NOMO-1 (cell line): ENCODE data around the gene GPC4.
"Not testable (repeated sequence)": the region's sequence is repeated elsewhere in the genome, so short reads cannot be mapped to it uniquely, and the experiment has no call there.

Experiments
- DNase-seq, 2 experiments: peaks; one replicate each; lab custom pipeline; 2025; ENCODE audit not compliant: unreplicated experiment in 2 of 2; lab: John Stamatoyannopoulos, UW

GPC4 gene

GRCh38 chrX:133314281-133314680 is 101.0 kb downstream of the GPC4 start:
- peak in 1 of 2 experiments; percentile 34 for DNase-seq

GRCh38 chrX:133308499-133308897 is 106.8 kb downstream of the GPC4 start:
- no peak for DNase-seq

GRCh38 chrX:133307637-133308498 is 107.4 kb downstream of the GPC4 start:
- no peak for DNase-seq

GRCh38 chrX:133307094-133307493 is 108.2 kb downstream of the GPC4 start:
- no peak for DNase-seq

GRCh38 chrX:133306316-133306715 is 109.0 kb downstream of the GPC4 start:
- no peak for DNase-seq

GRCh38 chrX:133305348-133305747 is 109.9 kb downstream of the GPC4 start:
- no peak for DNase-seq

- no peak for DNase-seq
These were observed 112.4 kb downstream of the GPC4 start for GRCh38 chrX:133302775-133303445.

GRCh38 chrX:133300591-133300990 is 114.7 kb downstream of the GPC4 start:
- DNase-seq: no peak

GRCh38 chrX:133297284-133297683 is 118.0 kb downstream of the GPC4 start:
- no peak for DNase-seq

- DNase-seq: no peak
These were observed 121.2 kb downstream of the GPC4 start for GRCh38 chrX:133294126-133294525.

- no peak for DNase-seq
These were observed 125.2 kb downstream of the GPC4 start for GRCh38 chrX:133290076-133290475.

- DNase-seq: no peak
These were observed 127.4 kb downstream of the GPC4 start for GRCh38 chrX:133287860-133288259.

- DNase-seq: peak in 1 of 2 experiments; percentile 40
These were observed 129.9 kb downstream of the GPC4 start for GRCh38 chrX:133285341-133285740.

GRCh38 chrX:133279112-133279730 is 136.1 kb downstream of the GPC4 start:
- DNase-seq: not testable (repeated sequence)

- DNase-seq: no peak
These were observed 142.1 kb downstream of the GPC4 start for GRCh38 chrX:133273180-133273579.

- no peak for DNase-seq
These were observed 146.1 kb downstream of the GPC4 start for GRCh38 chrX:133269168-133269567.

GRCh38 chrX:133267621-133268020 is 147.7 kb downstream of the GPC4 start:
- peak in 1 of 2 experiments; percentile 10 for DNase-seq

- no peak for DNase-seq
These were observed 150.0 kb downstream of the GPC4 start for GRCh38 chrX:133265331-133265730.

GRCh38 chrX:133258481-133258880 is 156.8 kb downstream of the GPC4 start:
- no peak for DNase-seq

GRCh38 chrX:133254666-133255065 is 160.6 kb downstream of the GPC4 start:
- no peak for DNase-seq

GRCh38 chrX:133251204-133251603 is 164.1 kb downstream of the GPC4 start:
- no peak for DNase-seq
